HEK293 (cell line): ENCODE measurements around the gene CHRM4.

ENCODE experiments used
- AEBP2 ChIP-seq: fragments of 450-650 bp; formaldehyde crosslinking; IDR thresholded peaks from 2 replicates; pipeline ENCODE4 v1.5.1; 2016; ENCODE audit warnings: missing biosample characterization, missing genetic modification characterization, borderline replicate concordance
- GFI1B ChIP-seq: fragments of 450-650 bp; formaldehyde crosslinking; IDR thresholded peaks from 2 replicates; pipeline ENCODE4 v1.5.1; 2016; ENCODE audit warnings: missing biosample characterization, missing genetic modification characterization
- GLIS1 ChIP-seq: fragments of 450-650 bp; formaldehyde crosslinking; IDR thresholded peaks from 2 replicates; pipeline ENCODE4 v1.5.1; 2016; ENCODE audit warnings: missing biosample characterization, missing genetic modification characterization
- KLF16 ChIP-seq: fragments of 450-650 bp; formaldehyde crosslinking; IDR thresholded peaks from 2 replicates; pipeline ENCODE4 v1.5.1; 2017; ENCODE audit warnings: missing biosample characterization, missing genetic modification characterization
- SALL2 ChIP-seq: fragments of 450-650 bp; formaldehyde crosslinking; IDR thresholded peaks from 2 replicates; pipeline ENCODE4 v1.5.0; 2017; ENCODE audit warnings: missing biosample characterization, mild to moderate bottlenecking, missing genetic modification characterization, borderline replicate concordance
- TSHZ1 ChIP-seq: fragments of 450-650 bp; formaldehyde crosslinking; IDR thresholded peaks from 2 replicates; pipeline ENCODE4 v1.5.1; 2016; ENCODE audit warnings: missing biosample characterization, missing genetic modification characterization, borderline replicate concordance
- ZBTB21 ChIP-seq: fragments of 450-650 bp; formaldehyde crosslinking; IDR thresholded peaks from 2 replicates; pipeline ENCODE4 v1.5.1; 2017; ENCODE audit warnings: missing biosample characterization, missing genetic modification characterization
- ZBTB26 ChIP-seq: fragments of 450-650 bp; formaldehyde crosslinking; optimal IDR thresholded peaks from 2 replicates; pipeline ENCODE3; 2016; ENCODE audit warnings: missing biosample characterization, mild to moderate bottlenecking, missing genetic modification characterization
- ZBTB6 ChIP-seq: fragments of 450-650 bp; formaldehyde crosslinking; IDR thresholded peaks from 2 replicates; pipeline ENCODE4 v1.5.1; 2017; ENCODE audit warnings: missing biosample characterization, missing genetic modification characterization
- ZBTB8A ChIP-seq: fragments of 450-650 bp; formaldehyde crosslinking; IDR thresholded peaks from 2 replicates; pipeline ENCODE4 v1.5.1; 2016; ENCODE audit warnings: missing biosample characterization, missing genetic modification characterization
- ZFHX2 ChIP-seq: fragments of 450-650 bp; formaldehyde crosslinking; conservative IDR thresholded peaks from 2 replicates; pipeline ENCODE4 v1.5.1; 2016; ENCODE audit warnings: missing biosample characterization, missing genetic modification characterization
- ZNF2 ChIP-seq: fragments of 450-650 bp; formaldehyde crosslinking; IDR thresholded peaks from 2 replicates; pipeline ENCODE4 v1.5.1; 2016; ENCODE audit warnings: missing biosample characterization, missing genetic modification characterization
- ZNF37A ChIP-seq: fragments of 450-650 bp; IDR thresholded peaks from 2 replicates; pipeline ENCODE4 v1.5.1; 2018; ENCODE audit warnings: missing biosample characterization, missing genetic modification characterization
- ZNF48 ChIP-seq: fragments of 450-650 bp; formaldehyde crosslinking; IDR thresholded peaks from 2 replicates; pipeline ENCODE4 v1.5.1; 2016; ENCODE audit warnings: missing biosample characterization, missing genetic modification characterization
- ZNF501 ChIP-seq: fragments of 450-650 bp; formaldehyde crosslinking; IDR thresholded peaks from 2 replicates; pipeline ENCODE4 v1.5.1; 2016; ENCODE audit warnings: missing biosample characterization, missing genetic modification characterization
- ZNF514 ChIP-seq: fragments of 450-650 bp; formaldehyde crosslinking; IDR thresholded peaks from 2 replicates; pipeline ENCODE4 v1.5.1; 2016; ENCODE audit warnings: missing biosample characterization, missing genetic modification characterization
- ZNF530 ChIP-seq: fragments of 450-650 bp; formaldehyde crosslinking; IDR thresholded peaks from 2 replicates; pipeline ENCODE4 v1.5.1; 2016; ENCODE audit warnings: low read depth, missing biosample characterization, missing genetic modification characterization
- ZNF560 ChIP-seq: fragments of 450-650 bp; formaldehyde crosslinking; IDR thresholded peaks from 2 replicates; pipeline ENCODE4 v1.5.1; 2017; ENCODE audit warnings: missing biosample characterization, missing genetic modification characterization, borderline replicate concordance
- ZNF561 ChIP-seq: fragments of 450-650 bp; IDR thresholded peaks from 2 replicates; pipeline ENCODE4 v1.5.1; 2018; ENCODE audit warnings: missing biosample characterization, missing genetic modification characterization, borderline replicate concordance
- ZNF629 ChIP-seq: fragments of 450-650 bp; formaldehyde crosslinking; IDR thresholded peaks from 2 replicates; pipeline ENCODE4 v1.5.1; 2017; ENCODE audit warnings: missing biosample characterization, missing genetic modification characterization
- ZNF658 ChIP-seq: fragments of 450-650 bp; formaldehyde crosslinking; IDR thresholded peaks from 2 replicates; pipeline ENCODE4; 2016; ENCODE audit warnings: missing biosample characterization, missing genetic modification characterization
- ZNF660 ChIP-seq: fragments of 450-650 bp; IDR thresholded peaks from 2 replicates; pipeline ENCODE4 v1.5.1; 2018; ENCODE audit warnings: missing biosample characterization, mild to moderate bottlenecking, missing genetic modification characterization
- ZNF670 ChIP-seq: fragments of 450-650 bp; formaldehyde crosslinking; IDR thresholded peaks from 2 replicates; pipeline ENCODE4 v1.5.1; 2016; ENCODE audit warnings: missing biosample characterization, missing genetic modification characterization, low read depth
- ZNF707 ChIP-seq: fragments of 450-650 bp; formaldehyde crosslinking; IDR thresholded peaks from 2 replicates; pipeline ENCODE4 v1.5.1; 2016; ENCODE audit warnings: missing biosample characterization, missing genetic modification characterization
- ZNF791 ChIP-seq: fragments of 450-650 bp; formaldehyde crosslinking; IDR thresholded peaks from 2 replicates; pipeline ENCODE4 v1.5.1; 2016; ENCODE audit warnings: missing biosample characterization, missing genetic modification characterization
- ZNF792 ChIP-seq: fragments of 450-650 bp; formaldehyde crosslinking; IDR thresholded peaks from 2 replicates; pipeline ENCODE4 v1.5.1; 2016; ENCODE audit warnings: missing biosample characterization, missing genetic modification characterization
- TF ChIP-seq, protein P1 (sequence below): fragments of 450-650 bp; formaldehyde crosslinking; IDR thresholded peaks from 2 replicates; pipeline ENCODE4 v1.5.1; 2016; ENCODE audit warnings: missing biosample characterization, missing genetic modification characterization
- TF ChIP-seq, protein P2 (sequence below): fragments of 450-650 bp; formaldehyde crosslinking; IDR thresholded peaks from 2 replicates; pipeline ENCODE4 v1.5.1; 2016; ENCODE audit warnings: missing biosample characterization, missing genetic modification characterization

The CHRM4 gene

DNA sequence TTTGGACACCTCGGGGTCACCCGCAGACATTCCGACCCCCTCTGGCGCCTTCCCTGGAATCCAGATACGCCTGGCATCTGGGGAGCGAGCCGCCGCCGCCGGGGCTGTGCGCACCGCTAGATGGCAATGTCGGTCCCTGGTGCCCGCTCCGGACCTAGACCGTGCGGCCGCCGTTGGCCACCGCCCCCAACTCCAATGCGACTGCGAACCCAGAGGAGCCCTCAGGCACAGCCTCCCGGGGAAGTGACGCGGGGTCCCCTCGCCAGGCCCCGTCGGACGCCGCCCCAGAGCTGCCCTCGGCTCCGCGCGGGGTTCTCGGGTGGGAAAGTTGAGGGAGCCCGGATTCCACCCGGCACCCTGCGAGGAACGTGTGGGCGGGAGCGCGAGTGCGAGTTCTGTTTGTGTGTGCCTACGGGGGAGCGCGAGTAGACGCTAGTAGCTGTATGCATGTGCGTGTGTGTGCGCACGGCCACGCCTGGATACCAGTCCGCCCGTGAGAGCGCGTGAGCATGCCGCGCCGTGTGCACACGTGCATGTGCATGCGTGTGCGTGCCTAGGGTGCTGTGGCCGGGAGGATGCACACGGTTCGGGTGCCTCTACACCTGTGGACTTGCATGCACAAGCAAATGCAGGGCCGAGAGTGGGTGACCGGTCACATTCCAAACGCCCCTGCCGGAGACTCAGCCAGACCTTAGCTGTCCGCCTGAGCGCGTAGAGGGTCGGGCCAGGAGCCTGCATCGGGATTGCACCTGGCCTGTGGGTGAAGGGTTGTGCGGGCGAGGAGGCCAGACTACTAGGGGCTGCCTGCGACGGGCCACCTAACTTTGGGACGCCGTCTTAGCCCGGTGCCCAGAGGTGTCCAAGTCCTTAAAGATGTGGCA lies 1.9 kb downstream of the CHRM4 start (continued):
- 0 out of 2 replicates have a peak, but pooled peaks have one; percentile 28 for TF ChIP-seq ZNF660 (tag by site-specific recombination)
- TF ChIP-seq ZNF629 (tag by site-specific recombination): peak; percentile 15; the same call in 1 of the 2 replicates
- TF ChIP-seq ZNF791 (tag by site-specific recombination): no peak
- TF ChIP-seq GLIS1 (tag by site-specific recombination): peak; percentile 92
- TF ChIP-seq, protein P1, sequence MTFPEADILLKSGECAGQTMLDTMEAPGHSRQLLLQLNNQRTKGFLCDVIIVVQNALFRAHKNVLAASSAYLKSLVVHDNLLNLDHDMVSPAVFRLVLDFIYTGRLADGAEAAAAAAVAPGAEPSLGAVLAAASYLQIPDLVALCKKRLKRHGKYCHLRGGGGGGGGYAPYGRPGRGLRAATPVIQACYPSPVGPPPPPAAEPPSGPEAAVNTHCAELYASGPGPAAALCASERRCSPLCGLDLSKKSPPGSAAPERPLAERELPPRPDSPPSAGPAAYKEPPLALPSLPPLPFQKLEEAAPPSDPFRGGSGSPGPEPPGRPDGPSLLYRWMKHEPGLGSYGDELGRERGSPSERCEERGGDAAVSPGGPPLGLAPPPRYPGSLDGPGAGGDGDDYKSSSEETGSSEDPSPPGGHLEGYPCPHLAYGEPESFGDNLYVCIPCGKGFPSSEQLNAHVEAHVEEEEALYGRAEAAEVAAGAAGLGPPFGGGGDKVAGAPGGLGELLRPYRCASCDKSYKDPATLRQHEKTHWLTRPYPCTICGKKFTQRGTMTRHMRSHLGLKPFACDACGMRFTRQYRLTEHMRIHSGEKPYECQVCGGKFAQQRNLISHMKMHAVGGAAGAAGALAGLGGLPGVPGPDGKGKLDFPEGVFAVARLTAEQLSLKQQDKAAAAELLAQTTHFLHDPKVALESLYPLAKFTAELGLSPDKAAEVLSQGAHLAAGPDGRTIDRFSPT (tag by site-specific recombination): peak; percentile 80
- TF ChIP-seq ZFHX2 (tag by site-specific recombination): peak; percentile 79
- TF ChIP-seq ZNF48 (tag by site-specific recombination): no peak
- TF ChIP-seq, protein P2, sequence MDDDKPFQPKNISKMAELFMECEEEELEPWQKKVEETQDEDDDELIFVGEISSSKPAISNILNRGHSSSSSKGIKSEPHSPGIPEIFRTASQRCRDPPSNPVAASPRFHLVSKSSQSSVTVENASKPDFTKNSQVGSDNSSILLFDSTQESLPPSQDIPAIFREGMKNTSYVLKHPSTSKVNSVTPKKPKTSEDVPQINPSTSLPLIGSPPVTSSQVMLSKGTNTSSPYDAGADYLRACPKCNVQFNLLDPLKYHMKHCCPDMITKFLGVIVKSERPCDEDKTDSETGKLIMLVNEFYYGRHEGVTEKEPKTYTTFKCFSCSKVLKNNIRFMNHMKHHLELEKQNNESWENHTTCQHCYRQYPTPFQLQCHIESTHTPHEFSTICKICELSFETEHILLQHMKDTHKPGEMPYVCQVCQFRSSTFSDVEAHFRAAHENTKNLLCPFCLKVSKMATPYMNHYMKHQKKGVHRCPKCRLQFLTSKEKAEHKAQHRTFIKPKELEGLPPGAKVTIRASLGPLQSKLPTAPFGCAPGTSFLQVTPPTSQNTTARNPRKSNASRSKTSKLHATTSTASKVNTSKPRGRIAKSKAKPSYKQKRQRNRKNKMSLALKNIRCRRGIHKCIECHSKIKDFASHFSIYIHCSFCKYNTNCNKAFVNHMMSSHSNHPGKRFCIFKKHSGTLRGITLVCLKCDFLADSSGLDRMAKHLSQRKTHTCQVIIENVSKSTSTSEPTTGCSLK (tag by site-specific recombination): no peak
- TF ChIP-seq AEBP2: no peak
- no peak for TF ChIP-seq ZNF37A (tag by site-specific recombination)
- TF ChIP-seq ZNF792 (tag by site-specific recombination): no peak
- TF ChIP-seq ZNF658 (tag by site-specific recombination): no peak
- peak; percentile 85 for TF ChIP-seq ZNF501
- TF ChIP-seq ZNF707 (tag by site-specific recombination): no peak
- TF ChIP-seq ZBTB26 (tag by site-specific recombination): peak; percentile 92
- no peak for TF ChIP-seq ZBTB21 (tag by site-specific recombination)
- TF ChIP-seq SALL2 (tag by site-specific recombination): no peak
- TF ChIP-seq ZNF530 (tag by site-specific recombination): no peak
- TF ChIP-seq GFI1B (tag by site-specific recombination): no peak
- TF ChIP-seq KLF16 (tag by site-specific recombination): no peak; the same call in none of the 2 replicates
- no peak for TF ChIP-seq ZNF514 (tag by site-specific recombination)
- TF ChIP-seq ZNF2: peak; percentile 64; the same call in 1 of the 2 replicates
- no peak for TF ChIP-seq ZBTB6 (tag by site-specific recombination)
- no peak for TF ChIP-seq ZNF670 (tag by site-specific recombination)
- peak; percentile 67 for TF ChIP-seq ZBTB8A (tag by site-specific recombination)
- no peak for TF ChIP-seq ZNF560 (tag by site-specific recombination)
- peak; percentile 53; the same call in 1 of the 2 replicates for TF ChIP-seq ZNF561
- TF ChIP-seq TSHZ1 (tag by site-specific recombination): no peak
